ENCODE data around the gene PUS7L. TPM values are rescaled to one million over a fixed set of nuclear protein-coding genes. Genes with fewer than 3 reads are reported as not detected.

The PUS7L gene
- total RNA-seq, 4 donors from 2014 or later, result 3.0 to 16.3 (median 9.5) TPM

GRCh38 chr12:43750814-43751213, 7.8 kb downstream of the PUS7L start:
- Histone ChIP-seq H3K27ac (no peak overlapping the region), H3K4me1 (peaks cover 0 to 11% (median 0%) of the 10 kb centered on the region in 4 donors), H3K36me3 (peaks cover 0 to 1% (median 0%) of the 10 kb centered on the region in 4 donors), H3K4me3 (no peak overlapping the region), H3K9me3 (no peaks in the 10 kb centered on the region), H3K27me3 (no peaks in the 10 kb centered on the region)
- DNase-seq, result no peak
- no peak for TF ChIP-seq POLR2A (IDR thresholded peaks at IDR 0.05)
- no peak for TF ChIP-seq POLR2AphosphoS5 (IDR thresholded peaks at IDR 0.05)
- no peak for TF ChIP-seq CTCF (IDR thresholded peaks at IDR 0.05)
- no peak for TF ChIP-seq EP300 (IDR thresholded peaks at IDR 0.05; ENCODE audit: low read depth)
- WGBS, 2 donors (ENCODE audit: low coverage in 1 of 2), result 95 to 98% methylated on average over 2 to 3 of the region's 3 CpGs
- in situ Hi-C loops (cut with MboI; ENCODE audit: low pct_ligation_motif_present in 1 of 4, low pct_unique_long_range_greater_than_20kb in 1 of 4, low sequenced_read_pairs in 3 of 4), result no loop called here
- intact Hi-C loops (cut with DNase I; ENCODE audit: low total_unique reads), result no loop called here

GRCh38 chr12:43749016-43749415, 9.6 kb downstream of the PUS7L start:
- Histone ChIP-seq H3K4me3 (no peak overlapping the region), H3K27me3 (no peaks in the 10 kb centered on the region), H3K27ac (no peak overlapping the region), H3K4me1 (peaks cover 0 to 8% (median 0%) of the 10 kb centered on the region in 4 donors), H3K36me3 (peaks cover 0 to 15% (median 4%) of the 10 kb centered on the region in 4 donors), H3K9me3 (no peaks in the 10 kb centered on the region)
- no peak for DNase-seq
- TF ChIP-seq CTCF (IDR thresholded peaks at IDR 0.05), result no peak
- TF ChIP-seq POLR2A (IDR thresholded peaks at IDR 0.05), result no peak
- TF ChIP-seq POLR2AphosphoS5 (IDR thresholded peaks at IDR 0.05), result no peak
- no peak for TF ChIP-seq EP300 (IDR thresholded peaks at IDR 0.05; ENCODE audit: low read depth)
- intact Hi-C loops (cut with DNase I; ENCODE audit: low total_unique reads) (no loop called here), in situ Hi-C loops (cut with MboI; ENCODE audit: low pct_ligation_motif_present in 1 of 4, low pct_unique_long_range_greater_than_20kb in 1 of 4, low sequenced_read_pairs in 3 of 4) (no loop called here)
- 92 to 94% methylated on average over 4 to 5 of the region's 5 CpGs for WGBS, 2 donors (ENCODE audit: low coverage in 1 of 2)

GRCh38 chr12:43744826-43745225, 13.8 kb downstream of the PUS7L start:
- no peaks in the 10 kb centered on the region for H3K9me3 ChIP-seq
- H3K27me3 ChIP-seq, result no peaks in the 10 kb centered on the region
- intact Hi-C loops (cut with DNase I; ENCODE audit: low total_unique reads), result no loop called here
- H3K36me3 ChIP-seq, result peaks cover 0 to 31% (median 4%) of the 10 kb centered on the region in 4 donors
- in situ Hi-C loops (cut with MboI; ENCODE audit: low pct_ligation_motif_present in 1 of 4, low pct_unique_long_range_greater_than_20kb in 1 of 4, low sequenced_read_pairs in 3 of 4), result no loop called here
- no peaks in the 10 kb centered on the region for H3K4me1 ChIP-seq
- TF ChIP-seq POLR2A (IDR thresholded peaks at IDR 0.05) (no peak), CTCF (IDR thresholded peaks at IDR 0.05) (no peak), POLR2AphosphoS5 (IDR thresholded peaks at IDR 0.05) (no peak), EP300 (IDR thresholded peaks at IDR 0.05; ENCODE audit: low read depth) (no peak)
- H3K27ac ChIP-seq, result no peak overlapping the region
- DNase-seq, result no peak
- H3K4me3 ChIP-seq, result no peak overlapping the region

GRCh38 chr12:43742106-43742505, 16.5 kb downstream of the PUS7L start:
- DNase-seq, result no peak
- peaks cover 0 to 41% (median 6%) of the 10 kb centered on the region in 4 donors for H3K36me3 ChIP-seq

More at GRCh38 chr12:43742106-43742505, 16.5 kb downstream of the PUS7L start:
- no peaks in the 10 kb centered on the region for H3K4me1 ChIP-seq
- H3K27ac ChIP-seq, result no peak overlapping the region
- intact Hi-C loops (cut with DNase I; ENCODE audit: low total_unique reads) (no loop called here), in situ Hi-C loops (cut with MboI; ENCODE audit: low pct_ligation_motif_present in 1 of 4, low pct_unique_long_range_greater_than_20kb in 1 of 4, low sequenced_read_pairs in 3 of 4) (no loop called here)
- H3K9me3 ChIP-seq, result no peaks in the 10 kb centered on the region
- H3K27me3 ChIP-seq, result no peaks in the 10 kb centered on the region
- TF ChIP-seq CTCF (IDR thresholded peaks at IDR 0.05) (no peak), POLR2A (IDR thresholded peaks at IDR 0.05) (no peak), POLR2AphosphoS5 (IDR thresholded peaks at IDR 0.05) (no peak), EP300 (IDR thresholded peaks at IDR 0.05; ENCODE audit: low read depth) (no peak)
- H3K4me3 ChIP-seq, result no peak overlapping the region
